ENCODE measurements around the gene CFAP44. TPM values are rescaled to one million over a fixed set of nuclear protein-coding genes. Genes with fewer than 3 reads are reported as not detected.

Gene CFAP44
- total RNA-seq = 5.1 and 6.0 TPM in 2 replicates

DNA sequence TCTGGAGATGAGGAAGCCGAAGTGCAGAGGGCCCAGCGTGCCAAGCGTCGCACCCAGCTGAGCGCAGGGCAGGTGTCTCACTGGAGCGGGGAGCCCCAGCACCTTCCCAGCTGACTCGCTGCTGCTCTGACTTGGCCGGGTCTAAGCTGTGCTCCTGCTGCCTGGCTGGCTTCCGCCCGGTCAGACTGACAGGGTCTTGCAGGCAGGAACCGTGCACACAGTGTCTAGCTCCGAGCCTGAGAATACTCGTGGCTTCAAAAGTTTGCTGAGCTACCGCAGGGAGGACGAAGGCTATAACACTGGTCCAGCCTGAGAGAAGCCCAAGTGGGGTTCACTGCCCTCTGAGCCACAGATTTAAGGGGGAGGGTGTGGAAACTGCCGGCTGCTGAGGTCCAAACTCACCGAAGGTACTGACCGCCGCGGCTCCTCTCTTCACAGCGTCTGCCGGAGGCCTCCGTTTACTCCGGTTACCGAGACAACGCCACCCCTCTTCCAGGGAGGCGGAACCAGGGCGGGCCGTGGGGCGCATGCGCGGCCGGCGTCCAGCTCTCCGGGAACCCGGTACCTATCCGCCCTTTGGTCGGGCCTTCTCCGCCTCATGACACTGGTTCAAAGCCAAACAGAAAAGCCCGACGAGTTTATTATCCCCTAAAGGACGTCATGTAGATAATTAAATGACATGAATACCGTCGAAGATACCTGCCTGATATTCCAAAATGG, at the start of gene CFAP44:
Gene CFAP44 (minus strand): TSS at position 443 of the 720 bp plus-strand sequence. CDS start 7,829 bp downstream, outside the sequence.

Small RNA genes within 50 kb of the gene (small RNA-seq; reads per million reads assigned to genes)
- gene MIR8076 = not detected

Other genes starting within 250 kb of the CFAP44 start
- gene BOC, start 229.9 kb downstream of the CFAP44 start, total RNA-seq = 0.40 and 0.86 TPM in 2 replicates
- 16.8 and 19.0 TPM in 2 replicates for gene SPICE1, start 73.7 kb upstream of the CFAP44 start, total RNA-seq
- 0.27 and 0.36 TPM in 2 replicates for gene SIDT1, start 91.1 kb upstream of the CFAP44 start, total RNA-seq

Data from thoracic aorta endothelial cell (primary cell).